OCI-LY3 (cell line): ENCODE results near the gene MYO1F.

Experiments
- CTCF ChIP-seq: fragments of 200-600, 300-600 bp; sonication (generic); IDR thresholded peaks from 2 replicates; pipeline ENCODE4 v1.5.1; 2014; ENCODE audit warnings: antibody characterized with exemption, low read length, low read depth
- EZH2phosphoT487 ChIP-seq: fragments of 200-600 bp; shearing (Covaris generic); IDR thresholded peaks from 2 replicates; pipeline ENCODE4 v1.6.1; 2018; ENCODE audit warnings: antibody characterized with exemption, mixed run types, low read depth

GRCh38 chr19:8593931-8594330, 16.7 kb upstream of the MYO1F start:
- TF ChIP-seq CTCF (peak; percentile 27), EZH2phosphoT487 (no peak)
